CD4-positive, alpha-beta T cell treated with Interleukin-6 at 100 ng/mL for 8 hours (primary cell): ENCODE measurements around the gene NMRK1.

Experiments
- DNase-seq: peaks from one replicate; pipeline ENCODE4 v3.0.0-alpha.2; 2020; ENCODE audit warnings: mixed read lengths, low spot score

The NMRK1 gene

GRCh38 chr9:75101004-75101588 lies 13.1 kb upstream of the NMRK1 start:
- DNase-seq, result no peak

- no peak for DNase-seq
Measured at GRCh38 chr9:75096796-75097195, 8.8 kb upstream of the NMRK1 start.

GRCh38 chr9:75092766-75093165 lies 4.8 kb upstream of the NMRK1 start:
- DNase-seq, result no peak

- DNase-seq, result no peak
Measured at GRCh38 chr9:75090579-75090978, 2.6 kb upstream of the NMRK1 start.

GRCh38 chr9:75089373-75089766 lies 1.4 kb upstream of the NMRK1 start:
- no peak for DNase-seq

- DNase-seq, result no peak
Measured at GRCh38 chr9:75088646-75089372, 854 bp upstream of the NMRK1 start.

- DNase-seq, result peak; percentile 51
Measured at GRCh38 chr9:75087289-75087823, 599 bp downstream of the NMRK1 start.

- DNase-seq, result no peak
Measured at GRCh38 chr9:75086541-75087288, 1.2 kb downstream of the NMRK1 start.

GRCh38 chr9:75085640-75086039 lies 2.3 kb downstream of the NMRK1 start:
- no peak for DNase-seq

- DNase-seq, result no peak
Measured at GRCh38 chr9:75084081-75084672, 3.8 kb downstream of the NMRK1 start.

- peak; percentile 27 for DNase-seq
Measured at GRCh38 chr9:75083188-75083970, 4.6 kb downstream of the NMRK1 start.

- DNase-seq, result no peak
Measured at GRCh38 chr9:75081632-75082031, 6.3 kb downstream of the NMRK1 start.

GRCh38 chr9:75072895-75073294 lies 15.1 kb downstream of the NMRK1 start:
- no peak for DNase-seq

- DNase-seq, result peak; percentile 44
Measured at GRCh38 chr9:75071530-75072122, 16.3 kb downstream of the NMRK1 start.

- DNase-seq, result no peak
Measured at GRCh38 chr9:75069171-75069570, 18.8 kb downstream of the NMRK1 start.

- no peak for DNase-seq
Measured at GRCh38 chr9:75067894-75068293, 20.1 kb downstream of the NMRK1 start.

GRCh38 chr9:75065510-75065909 lies 22.4 kb downstream of the NMRK1 start:
- no peak for DNase-seq

- no peak for DNase-seq
Measured at GRCh38 chr9:75064307-75065025, 23.5 kb downstream of the NMRK1 start.

GRCh38 chr9:75063556-75064305 lies 24.2 kb downstream of the NMRK1 start:
- no peak for DNase-seq

GRCh38 chr9:75061169-75061568 lies 26.8 kb downstream of the NMRK1 start:
- DNase-seq, result no peak
